ENCODE data around the gene COL4A1. TPM values are rescaled to one million over a fixed set of nuclear protein-coding genes. Genes with fewer than 3 reads are reported as not detected.
A peak's percentile ranks its signal among the peaks of the same experiment; 100 is the strongest.

The COL4A1 gene
- total RNA-seq, 2 donors from 2014 or later: 505 to 852 TPM

DNA sequence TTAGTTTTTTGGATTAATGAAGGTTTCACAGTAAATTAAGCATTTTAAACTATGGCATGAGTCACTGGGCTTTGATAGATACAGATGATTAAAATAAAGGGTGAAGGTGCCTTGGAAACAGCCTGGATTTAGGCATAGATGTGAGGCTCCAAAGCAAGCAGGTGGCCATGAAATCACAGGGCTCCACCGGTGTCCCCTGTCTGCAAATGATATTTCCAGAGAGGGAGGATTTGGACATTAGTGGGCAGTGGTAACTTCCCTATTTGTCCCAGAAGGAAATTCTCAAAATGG is 127.2 kb downstream of the COL4A1 start:
- H3K27ac ChIP-seq: no peak overlapping the region
- ATAC-seq (ENCODE audit: insufficient number of reproducible peaks, low FRiP score, low read depth) (no peak), DNase-seq (ENCODE audit: low spot score) (no peak)
- H3K27me3 ChIP-seq (replicated peaks; ENCODE audit: insufficient read depth): no peaks in the 10 kb centered on the region
- no peak overlapping the region for H3K4me3 ChIP-seq
- no peaks in the 10 kb centered on the region for H3K9me3 ChIP-seq
- TF ChIP-seq, protein P1, sequence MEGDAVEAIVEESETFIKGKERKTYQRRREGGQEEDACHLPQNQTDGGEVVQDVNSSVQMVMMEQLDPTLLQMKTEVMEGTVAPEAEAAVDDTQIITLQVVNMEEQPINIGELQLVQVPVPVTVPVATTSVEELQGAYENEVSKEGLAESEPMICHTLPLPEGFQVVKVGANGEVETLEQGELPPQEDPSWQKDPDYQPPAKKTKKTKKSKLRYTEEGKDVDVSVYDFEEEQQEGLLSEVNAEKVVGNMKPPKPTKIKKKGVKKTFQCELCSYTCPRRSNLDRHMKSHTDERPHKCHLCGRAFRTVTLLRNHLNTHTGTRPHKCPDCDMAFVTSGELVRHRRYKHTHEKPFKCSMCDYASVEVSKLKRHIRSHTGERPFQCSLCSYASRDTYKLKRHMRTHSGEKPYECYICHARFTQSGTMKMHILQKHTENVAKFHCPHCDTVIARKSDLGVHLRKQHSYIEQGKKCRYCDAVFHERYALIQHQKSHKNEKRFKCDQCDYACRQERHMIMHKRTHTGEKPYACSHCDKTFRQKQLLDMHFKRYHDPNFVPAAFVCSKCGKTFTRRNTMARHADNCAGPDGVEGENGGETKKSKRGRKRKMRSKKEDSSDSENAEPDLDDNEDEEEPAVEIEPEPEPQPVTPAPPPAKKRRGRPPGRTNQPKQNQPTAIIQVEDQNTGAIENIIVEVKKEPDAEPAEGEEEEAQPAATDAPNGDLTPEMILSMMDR (IDR thresholded peaks at IDR 0.05): no peak
- H3K36me3 ChIP-seq: peaks cover 96% of the 10 kb centered on the region
- no peaks in the 10 kb centered on the region for H3K4me1 ChIP-seq (ENCODE audit: control insufficient read depth in 1 of 2, low read depth in 2 of 2)

DNA sequence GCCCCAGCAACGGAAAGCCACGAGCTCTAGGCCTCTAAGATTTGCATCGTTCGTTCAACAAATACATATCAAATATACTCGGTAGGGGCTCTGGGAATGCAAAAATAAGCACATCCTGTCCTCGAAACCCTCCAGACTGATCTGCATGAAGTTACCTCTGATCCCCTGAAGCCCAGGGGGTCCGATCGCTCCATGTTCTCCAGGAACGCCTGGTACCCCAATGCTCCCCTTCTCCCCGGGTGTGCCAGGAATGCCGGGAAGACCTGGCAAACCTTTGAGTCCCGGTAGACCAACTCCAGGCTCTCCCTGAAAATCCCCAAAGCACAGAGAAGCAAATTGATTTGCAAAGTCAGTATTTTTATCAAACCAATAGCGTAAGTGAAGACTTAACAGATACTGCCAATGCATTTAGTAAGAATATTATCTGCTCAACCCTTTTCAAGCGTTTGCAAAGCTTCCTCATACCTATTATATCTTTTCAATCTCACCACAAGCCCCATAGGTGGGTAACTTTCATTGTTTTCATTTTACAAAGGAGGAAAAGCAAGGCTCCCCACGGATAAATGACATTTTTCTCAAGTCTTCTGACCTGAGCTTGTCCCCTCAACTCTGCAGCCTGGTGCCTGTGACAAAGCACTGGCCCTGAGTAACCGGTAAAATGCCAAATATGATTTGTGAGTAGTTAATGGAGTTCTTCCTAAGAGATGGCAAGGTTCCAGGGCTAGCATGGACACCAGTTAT is 127.7 kb downstream of the COL4A1 start:
- H3K27ac ChIP-seq: no peak overlapping the region
- H3K27me3 ChIP-seq (replicated peaks; ENCODE audit: insufficient read depth): no peaks in the 10 kb centered on the region
- H3K9me3 ChIP-seq: no peaks in the 10 kb centered on the region
- ATAC-seq (ENCODE audit: insufficient number of reproducible peaks, low FRiP score, low read depth): no peak
- no peaks in the 10 kb centered on the region for H3K4me1 ChIP-seq (ENCODE audit: control insufficient read depth in 1 of 2, low read depth in 2 of 2)
- peaks cover 97% of the 10 kb centered on the region for H3K36me3 ChIP-seq
- TF ChIP-seq, protein P1 (IDR thresholded peaks at IDR 0.05): no peak
- no peak for DNase-seq (ENCODE audit: low spot score)
- H3K4me3 ChIP-seq: no peak overlapping the region

GRCh38 chr13:110177790-110178189 is 129.2 kb downstream of the COL4A1 start:
- TF ChIP-seq, protein P1 (IDR thresholded peaks at IDR 0.05): no peak
- ATAC-seq (ENCODE audit: insufficient number of reproducible peaks, low FRiP score, low read depth) (no peak), DNase-seq (ENCODE audit: low spot score) (no peak)
- Histone ChIP-seq H3K36me3 (peaks cover 98% of the 10 kb centered on the region), H3K27ac (no peak overlapping the region), H3K4me3 (no peak overlapping the region), H3K27me3 (replicated peaks; ENCODE audit: insufficient read depth) (no peaks in the 10 kb centered on the region), H3K9me3 (no peaks in the 10 kb centered on the region), H3K4me1 (ENCODE audit: control insufficient read depth in 1 of 2, low read depth in 2 of 2) (no peaks in the 10 kb centered on the region)

GRCh38 chr13:110176431-110176830 is 130.5 kb downstream of the COL4A1 start:
- Histone ChIP-seq H3K4me3 (no peak overlapping the region), H3K27me3 (replicated peaks; ENCODE audit: insufficient read depth) (no peaks in the 10 kb centered on the region), H3K36me3 (peaks cover 98% of the 10 kb centered on the region), H3K27ac (no peak overlapping the region), H3K4me1 (ENCODE audit: control insufficient read depth in 1 of 2, low read depth in 2 of 2) (no peaks in the 10 kb centered on the region), H3K9me3 (no peaks in the 10 kb centered on the region)
- ATAC-seq (ENCODE audit: insufficient number of reproducible peaks, low FRiP score, low read depth) (no peak), DNase-seq (ENCODE audit: low spot score) (no peak)
- TF ChIP-seq, protein P1 (IDR thresholded peaks at IDR 0.05): no peak

DNA sequence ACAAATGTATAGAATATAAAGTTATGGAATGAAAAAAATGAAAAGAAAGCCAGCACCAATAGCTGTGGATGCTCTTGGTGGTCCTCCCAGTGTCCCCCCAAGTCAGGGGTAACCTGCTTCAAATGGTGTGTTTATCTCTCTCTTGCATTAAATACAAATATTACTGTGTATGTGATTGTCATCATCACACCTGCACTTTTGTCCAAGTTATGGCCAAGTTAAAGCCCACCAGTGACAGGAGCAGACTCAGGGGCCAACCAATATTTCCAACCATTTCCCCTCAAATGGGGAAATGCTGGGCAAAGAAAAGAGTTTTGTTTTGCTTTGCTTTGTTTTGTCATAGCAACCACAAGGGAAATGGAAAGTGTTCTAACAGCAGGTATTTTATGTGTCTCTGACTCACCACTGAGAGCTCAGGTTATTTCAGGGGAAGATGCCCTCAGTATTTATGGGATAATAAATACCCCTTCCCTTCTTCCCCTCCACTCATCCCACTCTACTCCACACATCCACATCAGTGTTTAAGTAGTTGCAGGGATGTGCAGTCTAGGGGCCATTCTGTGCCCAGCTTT is 133.6 kb downstream of the COL4A1 start:
- Histone ChIP-seq H3K4me3 (no peak overlapping the region), H3K27ac (peak overlapping the region in 1 of 2 donors; percentile 7)
- DNase-seq (ENCODE audit: low spot score): no peak

More for the DNA sequence above, 133.6 kb downstream of the COL4A1 start:
- Histone ChIP-seq H3K4me1 (ENCODE audit: control insufficient read depth in 1 of 2, low read depth in 2 of 2) (peaks cover 0 to 11% of the 10 kb centered on the region in 2 donors), H3K9me3 (no peaks in the 10 kb centered on the region), H3K36me3 (peaks cover 81% of the 10 kb centered on the region), H3K27me3 (replicated peaks; ENCODE audit: insufficient read depth) (no peaks in the 10 kb centered on the region)
- no peak for ATAC-seq (ENCODE audit: insufficient number of reproducible peaks, low FRiP score, low read depth)
- TF ChIP-seq, protein P1 (IDR thresholded peaks at IDR 0.05): no peak
